ENCODE data around the gene SLC7A8.

Gene SLC7A8

GRCh38 chr14:23154964-23155587 is 28.4 kb downstream of the SLC7A8 start:
- DNase-seq (ENCODE audit: low read depth): no peak

- no peak for DNase-seq (ENCODE audit: low read depth)
Observed at GRCh38 chr14:23153851-23154796, 29.3 kb downstream of the SLC7A8 start.

- DNase-seq (ENCODE audit: low read depth): no peak
Observed at GRCh38 chr14:23151342-23151741, 32.1 kb downstream of the SLC7A8 start.

- DNase-seq (ENCODE audit: low read depth): no peak
Observed at GRCh38 chr14:23149745-23150144, 33.7 kb downstream of the SLC7A8 start.

GRCh38 chr14:23148591-23149249 is 34.7 kb downstream of the SLC7A8 start:
- no peak for DNase-seq (ENCODE audit: low read depth)

GRCh38 chr14:23147676-23148075 is 35.8 kb downstream of the SLC7A8 start:
- DNase-seq (ENCODE audit: low read depth): no peak

GRCh38 chr14:23146980-23147379 is 36.5 kb downstream of the SLC7A8 start:
- no peak for DNase-seq (ENCODE audit: low read depth)

GRCh38 chr14:23146351-23146910 is 37.0 kb downstream of the SLC7A8 start:
- DNase-seq (ENCODE audit: low read depth): no peak

GRCh38 chr14:23145794-23146350 is 37.6 kb downstream of the SLC7A8 start:
- no peak for DNase-seq (ENCODE audit: low read depth)

GRCh38 chr14:23143911-23144310 is 39.5 kb downstream of the SLC7A8 start:
- no peak for DNase-seq (ENCODE audit: low read depth)

GRCh38 chr14:23142826-23143225 is 40.6 kb downstream of the SLC7A8 start:
- no peak for DNase-seq (ENCODE audit: low read depth)

- DNase-seq (ENCODE audit: low read depth): no peak
Observed at GRCh38 chr14:23141706-23142444, 41.6 kb downstream of the SLC7A8 start.

GRCh38 chr14:23140371-23140770 is 43.1 kb downstream of the SLC7A8 start:
- no peak for DNase-seq (ENCODE audit: low read depth)

GRCh38 chr14:23139874-23140273 is 43.6 kb downstream of the SLC7A8 start:
- no peak for DNase-seq (ENCODE audit: low read depth)

GRCh38 chr14:23137813-23138535 is 45.5 kb downstream of the SLC7A8 start:
- no peak for DNase-seq (ENCODE audit: low read depth)

GRCh38 chr14:23137192-23137812 is 46.2 kb downstream of the SLC7A8 start:
- no peak for DNase-seq (ENCODE audit: low read depth)

GRCh38 chr14:23136566-23137133 is 46.8 kb downstream of the SLC7A8 start:
- no peak for DNase-seq (ENCODE audit: low read depth)

GRCh38 chr14:23132970-23133369 is 50.5 kb downstream of the SLC7A8 start:
- no peak for DNase-seq (ENCODE audit: low read depth)

- no peak for DNase-seq (ENCODE audit: low read depth)
Observed at GRCh38 chr14:23131482-23131881, 52.0 kb downstream of the SLC7A8 start.

- DNase-seq (ENCODE audit: low read depth): no peak
Observed at GRCh38 chr14:23130871-23131270, 52.6 kb downstream of the SLC7A8 start.
